Measurements from ENCODE around the gene OR9Q1.
"Not testable (repeated sequence)": the region's sequence is repeated elsewhere in the genome, so short reads cannot be mapped to it uniquely, and the experiment has no call there.

The OR9Q1 gene

DNA sequence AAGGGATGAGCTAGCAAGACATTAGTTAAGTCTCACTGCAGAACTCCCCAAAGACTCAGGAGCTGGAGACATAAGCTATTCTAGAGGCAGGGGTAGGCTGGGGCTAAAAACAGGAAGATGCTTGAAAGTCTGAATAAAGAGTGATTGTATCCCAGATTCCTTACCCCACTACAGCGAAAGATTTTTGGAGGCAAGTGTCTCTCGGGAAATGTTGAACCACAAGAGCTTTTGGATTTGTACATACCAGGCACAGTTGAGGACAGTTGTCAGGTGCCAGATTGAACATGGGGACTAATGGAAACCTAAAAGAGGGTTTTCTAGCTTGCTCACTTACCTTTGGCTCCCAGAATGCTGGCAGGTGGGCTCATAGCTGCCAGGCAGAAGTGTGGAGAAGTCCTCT lies 43.5 kb upstream of the OR9Q1 start:
- TF ChIP-seq, protein P1, sequence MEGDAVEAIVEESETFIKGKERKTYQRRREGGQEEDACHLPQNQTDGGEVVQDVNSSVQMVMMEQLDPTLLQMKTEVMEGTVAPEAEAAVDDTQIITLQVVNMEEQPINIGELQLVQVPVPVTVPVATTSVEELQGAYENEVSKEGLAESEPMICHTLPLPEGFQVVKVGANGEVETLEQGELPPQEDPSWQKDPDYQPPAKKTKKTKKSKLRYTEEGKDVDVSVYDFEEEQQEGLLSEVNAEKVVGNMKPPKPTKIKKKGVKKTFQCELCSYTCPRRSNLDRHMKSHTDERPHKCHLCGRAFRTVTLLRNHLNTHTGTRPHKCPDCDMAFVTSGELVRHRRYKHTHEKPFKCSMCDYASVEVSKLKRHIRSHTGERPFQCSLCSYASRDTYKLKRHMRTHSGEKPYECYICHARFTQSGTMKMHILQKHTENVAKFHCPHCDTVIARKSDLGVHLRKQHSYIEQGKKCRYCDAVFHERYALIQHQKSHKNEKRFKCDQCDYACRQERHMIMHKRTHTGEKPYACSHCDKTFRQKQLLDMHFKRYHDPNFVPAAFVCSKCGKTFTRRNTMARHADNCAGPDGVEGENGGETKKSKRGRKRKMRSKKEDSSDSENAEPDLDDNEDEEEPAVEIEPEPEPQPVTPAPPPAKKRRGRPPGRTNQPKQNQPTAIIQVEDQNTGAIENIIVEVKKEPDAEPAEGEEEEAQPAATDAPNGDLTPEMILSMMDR (conservative IDR thresholded peaks at IDR 0.05; ENCODE audit: low read depth, low read length), result no peak
- no peak overlapping the region for H3K4me3 ChIP-seq (ENCODE audit: low read depth, low read length)
- no peak for DNase-seq (ENCODE audit: low read depth)

DNA sequence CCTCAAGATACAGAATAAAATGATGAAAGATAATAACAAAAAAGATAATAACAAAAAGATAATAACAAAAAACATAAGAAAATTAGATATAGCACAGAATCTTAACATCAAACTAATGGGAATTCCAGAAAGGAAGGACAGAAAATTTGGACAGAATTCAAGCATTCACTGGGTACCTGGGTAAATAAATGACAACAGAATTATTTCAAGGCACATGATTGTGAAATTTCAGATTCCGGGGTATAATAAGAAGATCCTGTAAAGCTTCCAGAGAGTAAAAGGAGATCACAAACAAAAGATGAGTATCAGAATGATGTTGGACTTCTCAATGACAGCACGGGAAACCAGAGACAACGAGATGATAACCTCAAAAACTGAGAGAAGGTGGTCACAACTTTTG lies 42.1 kb upstream of the OR9Q1 start:
- no peak overlapping the region for H3K4me3 ChIP-seq (ENCODE audit: low read depth, low read length)
- TF ChIP-seq, protein P1 (conservative IDR thresholded peaks at IDR 0.05; ENCODE audit: low read depth, low read length), result no peak
- no peak for DNase-seq (ENCODE audit: low read depth)

DNA sequence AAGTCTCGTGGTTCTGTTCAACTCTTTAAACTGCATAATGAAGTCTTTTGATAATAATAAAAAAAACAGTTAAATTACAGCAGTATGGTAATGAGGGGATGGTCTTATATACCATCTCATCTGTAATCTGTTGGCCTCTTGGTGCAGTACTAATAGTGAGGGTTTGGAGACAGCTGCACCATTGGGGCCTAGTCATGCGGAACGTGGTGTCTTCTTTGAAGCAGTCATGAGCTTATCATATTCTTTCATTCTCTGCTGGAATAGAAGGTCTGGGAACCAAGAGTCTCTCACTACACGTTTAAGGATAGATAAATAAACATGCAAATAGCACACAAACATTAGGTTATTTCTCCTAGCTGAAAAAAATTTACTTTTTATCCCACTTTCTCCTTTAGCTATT lies 40.9 kb upstream of the OR9Q1 start:
- DNase-seq (ENCODE audit: low read depth), result no peak
- TF ChIP-seq, protein P1 (conservative IDR thresholded peaks at IDR 0.05; ENCODE audit: low read depth, low read length), result no peak
- no peak overlapping the region for H3K4me3 ChIP-seq (ENCODE audit: low read depth, low read length)

DNA sequence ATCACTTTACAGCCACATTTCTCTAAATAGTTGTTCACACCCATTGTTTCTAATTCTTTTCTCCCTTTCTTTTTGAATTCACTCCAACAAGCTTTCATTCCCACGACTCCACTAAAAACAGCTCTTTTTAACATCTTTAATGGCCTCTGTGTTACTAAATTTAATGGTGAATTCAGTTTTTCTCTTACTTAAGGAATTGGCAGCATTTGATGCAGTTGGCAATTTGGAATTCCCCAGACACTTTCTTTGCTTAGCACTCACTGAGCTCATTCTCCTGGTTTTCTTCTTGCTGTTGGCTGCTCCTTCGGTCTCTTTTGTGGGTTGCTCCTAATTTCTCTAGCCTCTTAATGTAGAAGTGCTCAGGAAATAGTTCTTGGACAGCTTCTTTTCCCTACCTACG lies 40.5 kb upstream of the OR9Q1 start:
- no peak for DNase-seq (ENCODE audit: low read depth)
- TF ChIP-seq, protein P1 (conservative IDR thresholded peaks at IDR 0.05; ENCODE audit: low read depth, low read length), result no peak
- no peak overlapping the region for H3K4me3 ChIP-seq (ENCODE audit: low read depth, low read length)

DNA sequence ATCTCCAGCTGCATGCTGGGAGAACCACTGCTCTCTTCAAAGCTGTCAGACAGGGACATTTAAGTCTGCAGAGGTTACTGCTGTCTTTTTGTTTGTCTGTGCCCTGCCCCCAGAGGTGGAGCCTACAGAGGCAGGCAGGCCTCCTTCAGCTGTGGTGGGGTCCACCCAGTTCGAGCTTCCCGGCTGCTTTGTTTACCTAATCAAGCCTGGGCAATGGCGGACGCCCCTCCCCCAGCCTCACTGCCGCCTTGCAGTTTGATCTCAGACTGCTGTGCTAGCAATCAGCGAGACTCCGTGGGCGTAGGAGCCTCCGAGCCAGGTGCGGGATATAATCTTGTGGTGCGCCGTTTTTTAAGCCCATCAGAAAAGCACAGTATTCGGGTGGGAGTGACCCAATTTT lies 24.2 kb upstream of the OR9Q1 start:
- not testable (repeated sequence) for DNase-seq (ENCODE audit: low read depth); H3K4me3 ChIP-seq (ENCODE audit: low read depth, low read length)

DNA sequence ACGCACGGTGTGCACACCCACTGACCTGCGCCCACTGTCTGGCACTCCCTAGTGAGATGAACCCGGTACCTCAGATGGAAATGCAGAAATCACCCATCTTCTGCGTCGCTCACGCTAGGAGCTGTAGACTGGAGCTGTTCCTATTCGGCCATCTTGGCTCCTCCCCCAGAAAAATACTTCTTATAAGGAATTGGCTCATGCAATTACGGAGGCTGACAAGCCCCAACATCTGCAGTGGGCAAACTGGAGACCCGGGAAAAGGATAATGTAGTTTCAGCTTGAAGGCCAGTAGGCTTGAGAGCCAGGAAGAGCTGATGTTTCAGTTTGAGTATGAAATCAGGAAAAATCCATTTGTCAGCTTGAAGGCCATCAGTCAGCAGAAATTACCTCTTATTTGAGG lies 23.7 kb upstream of the OR9Q1 start:
- H3K4me3 ChIP-seq (ENCODE audit: low read depth, low read length), result not testable (repeated sequence)

DNA sequence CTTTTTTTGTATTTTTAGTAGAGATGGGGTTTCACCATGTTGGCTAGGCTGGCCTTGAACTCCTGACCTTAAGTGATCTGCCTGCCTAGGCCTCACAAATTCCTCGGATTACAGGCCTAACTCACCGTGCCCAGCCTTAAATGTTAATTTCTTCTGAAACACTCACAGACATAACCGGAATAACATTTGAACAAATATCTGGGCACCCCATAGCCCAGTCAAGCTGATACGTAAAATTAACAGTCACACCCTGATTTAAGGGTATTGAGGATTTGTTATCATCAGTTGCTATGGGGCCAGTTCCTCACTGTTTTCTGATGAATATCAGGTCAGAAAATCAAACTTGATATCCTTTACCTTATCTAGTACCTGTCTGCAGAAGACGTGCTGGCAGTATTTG lies 23.0 kb upstream of the OR9Q1 start:
- no peak overlapping the region for H3K4me3 ChIP-seq (ENCODE audit: low read depth, low read length)
- TF ChIP-seq, protein P1 (conservative IDR thresholded peaks at IDR 0.05; ENCODE audit: low read depth, low read length), result no peak
- no peak for DNase-seq (ENCODE audit: low read depth)

More for the DNA sequence above, 23.7 kb upstream of the OR9Q1 start:
- not testable (repeated sequence) for DNase-seq (ENCODE audit: low read depth)

DNA sequence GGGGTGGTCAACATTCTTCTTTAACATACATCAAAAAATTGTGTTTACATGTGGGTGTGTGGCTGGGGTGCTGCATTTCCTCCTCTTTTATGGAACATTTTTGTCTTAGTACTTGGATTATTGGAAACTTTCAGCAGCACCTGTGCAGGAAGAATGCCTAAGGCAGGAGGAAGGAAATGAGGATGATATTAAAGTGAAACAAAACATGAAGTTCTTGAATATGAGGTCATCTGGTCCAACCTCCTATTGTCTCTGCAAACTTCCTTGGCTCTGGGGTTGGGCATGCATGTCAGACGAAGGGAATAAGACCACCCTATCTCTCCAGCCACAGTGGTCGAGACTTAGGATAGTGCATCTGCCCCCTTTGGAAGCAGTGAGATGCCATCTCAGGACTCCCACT lies 20.6 kb upstream of the OR9Q1 start:
- DNase-seq (ENCODE audit: low read depth), result no peak
- H3K4me3 ChIP-seq (ENCODE audit: low read depth, low read length), result no peak overlapping the region
- TF ChIP-seq, protein P1 (conservative IDR thresholded peaks at IDR 0.05; ENCODE audit: low read depth, low read length), result no peak
